ENCODE results near the gene IDH3G. TPM values are rescaled to one million over a fixed set of nuclear protein-coding genes. Genes with fewer than 3 reads are reported as not detected.

IDH3G gene
- total and polyA plus RNA-seq, 2 experiments from 2014 or later: 41.4 to 49.0 TPM

GRCh38 chrX:153792368-153792767, 1.8 kb downstream of the IDH3G start:
- Histone ChIP-seq H3K79me2 (replicated peaks; ENCODE audit: insufficient read depth) (peaks cover 36% of the 10 kb centered on the region), H4K20me1 (replicated peaks; ENCODE audit: insufficient read depth) (0 out of 2 replicates have a peak, but pooled peaks cover 3% of the 10 kb centered on the region), H3K4me1 (ENCODE audit: insufficient read depth) (no peaks in the 10 kb centered on the region), H3K27ac (ENCODE audit: low read depth) (no peak overlapping the region), H3K4me3 (no peak overlapping the region), H3K27me3 (ENCODE audit: insufficient read depth) (no peaks in the 10 kb centered on the region), H2AFZ (no peak overlapping the region), H3K36me3 (ENCODE audit: insufficient read depth) (no peaks in the 10 kb centered on the region), H3F3A (replicated peaks; ENCODE audit: low read depth) (no peaks in the 10 kb centered on the region), H3K4me2 (no peak overlapping the region), H3K9me2 (ENCODE audit: insufficient read depth) (no peaks in the 10 kb centered on the region)
- DNase-seq (ENCODE audit: low spot score) (no peak), ATAC-seq (no peak)
- TF ChIP-seq EZH2 (IDR thresholded peaks at IDR 0.05; ENCODE audit: low read depth, unreplicated experiment) (no peak), REST (IDR thresholded peaks at IDR 0.05; ENCODE audit: unreplicated experiment) (no peak), EZH2phosphoT487 (IDR thresholded peaks at IDR 0.05; ENCODE audit: unreplicated experiment) (no peak), CREB1 (CRISPR knock-in tag; IDR thresholded peaks at IDR 0.05; ENCODE audit: low read depth) (no peak), ZNF331 (CRISPR knock-in tag; IDR thresholded peaks at IDR 0.05; ENCODE audit: low read depth) (no peak), NANOG (IDR thresholded peaks at IDR 0.05; ENCODE audit: borderline replicate concordance) (no peak), JUNB (IDR thresholded peaks at IDR 0.05; ENCODE audit: unreplicated experiment) (no peak), ZNF114 (CRISPR knock-in tag; IDR thresholded peaks at IDR 0.05) (no peak), STAT1 (IDR thresholded peaks at IDR 0.05; ENCODE audit: unreplicated experiment) (no peak), POLR2AphosphoS5 (IDR thresholded peaks at IDR 0.05; ENCODE audit: low read depth) (no peak)
- TF ChIP-seq, protein P1, sequence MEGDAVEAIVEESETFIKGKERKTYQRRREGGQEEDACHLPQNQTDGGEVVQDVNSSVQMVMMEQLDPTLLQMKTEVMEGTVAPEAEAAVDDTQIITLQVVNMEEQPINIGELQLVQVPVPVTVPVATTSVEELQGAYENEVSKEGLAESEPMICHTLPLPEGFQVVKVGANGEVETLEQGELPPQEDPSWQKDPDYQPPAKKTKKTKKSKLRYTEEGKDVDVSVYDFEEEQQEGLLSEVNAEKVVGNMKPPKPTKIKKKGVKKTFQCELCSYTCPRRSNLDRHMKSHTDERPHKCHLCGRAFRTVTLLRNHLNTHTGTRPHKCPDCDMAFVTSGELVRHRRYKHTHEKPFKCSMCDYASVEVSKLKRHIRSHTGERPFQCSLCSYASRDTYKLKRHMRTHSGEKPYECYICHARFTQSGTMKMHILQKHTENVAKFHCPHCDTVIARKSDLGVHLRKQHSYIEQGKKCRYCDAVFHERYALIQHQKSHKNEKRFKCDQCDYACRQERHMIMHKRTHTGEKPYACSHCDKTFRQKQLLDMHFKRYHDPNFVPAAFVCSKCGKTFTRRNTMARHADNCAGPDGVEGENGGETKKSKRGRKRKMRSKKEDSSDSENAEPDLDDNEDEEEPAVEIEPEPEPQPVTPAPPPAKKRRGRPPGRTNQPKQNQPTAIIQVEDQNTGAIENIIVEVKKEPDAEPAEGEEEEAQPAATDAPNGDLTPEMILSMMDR (conservative IDR thresholded peaks at IDR 0.05; ENCODE audit: low read depth in 2 of 2): no peak
- TF ChIP-seq, protein P2, sequence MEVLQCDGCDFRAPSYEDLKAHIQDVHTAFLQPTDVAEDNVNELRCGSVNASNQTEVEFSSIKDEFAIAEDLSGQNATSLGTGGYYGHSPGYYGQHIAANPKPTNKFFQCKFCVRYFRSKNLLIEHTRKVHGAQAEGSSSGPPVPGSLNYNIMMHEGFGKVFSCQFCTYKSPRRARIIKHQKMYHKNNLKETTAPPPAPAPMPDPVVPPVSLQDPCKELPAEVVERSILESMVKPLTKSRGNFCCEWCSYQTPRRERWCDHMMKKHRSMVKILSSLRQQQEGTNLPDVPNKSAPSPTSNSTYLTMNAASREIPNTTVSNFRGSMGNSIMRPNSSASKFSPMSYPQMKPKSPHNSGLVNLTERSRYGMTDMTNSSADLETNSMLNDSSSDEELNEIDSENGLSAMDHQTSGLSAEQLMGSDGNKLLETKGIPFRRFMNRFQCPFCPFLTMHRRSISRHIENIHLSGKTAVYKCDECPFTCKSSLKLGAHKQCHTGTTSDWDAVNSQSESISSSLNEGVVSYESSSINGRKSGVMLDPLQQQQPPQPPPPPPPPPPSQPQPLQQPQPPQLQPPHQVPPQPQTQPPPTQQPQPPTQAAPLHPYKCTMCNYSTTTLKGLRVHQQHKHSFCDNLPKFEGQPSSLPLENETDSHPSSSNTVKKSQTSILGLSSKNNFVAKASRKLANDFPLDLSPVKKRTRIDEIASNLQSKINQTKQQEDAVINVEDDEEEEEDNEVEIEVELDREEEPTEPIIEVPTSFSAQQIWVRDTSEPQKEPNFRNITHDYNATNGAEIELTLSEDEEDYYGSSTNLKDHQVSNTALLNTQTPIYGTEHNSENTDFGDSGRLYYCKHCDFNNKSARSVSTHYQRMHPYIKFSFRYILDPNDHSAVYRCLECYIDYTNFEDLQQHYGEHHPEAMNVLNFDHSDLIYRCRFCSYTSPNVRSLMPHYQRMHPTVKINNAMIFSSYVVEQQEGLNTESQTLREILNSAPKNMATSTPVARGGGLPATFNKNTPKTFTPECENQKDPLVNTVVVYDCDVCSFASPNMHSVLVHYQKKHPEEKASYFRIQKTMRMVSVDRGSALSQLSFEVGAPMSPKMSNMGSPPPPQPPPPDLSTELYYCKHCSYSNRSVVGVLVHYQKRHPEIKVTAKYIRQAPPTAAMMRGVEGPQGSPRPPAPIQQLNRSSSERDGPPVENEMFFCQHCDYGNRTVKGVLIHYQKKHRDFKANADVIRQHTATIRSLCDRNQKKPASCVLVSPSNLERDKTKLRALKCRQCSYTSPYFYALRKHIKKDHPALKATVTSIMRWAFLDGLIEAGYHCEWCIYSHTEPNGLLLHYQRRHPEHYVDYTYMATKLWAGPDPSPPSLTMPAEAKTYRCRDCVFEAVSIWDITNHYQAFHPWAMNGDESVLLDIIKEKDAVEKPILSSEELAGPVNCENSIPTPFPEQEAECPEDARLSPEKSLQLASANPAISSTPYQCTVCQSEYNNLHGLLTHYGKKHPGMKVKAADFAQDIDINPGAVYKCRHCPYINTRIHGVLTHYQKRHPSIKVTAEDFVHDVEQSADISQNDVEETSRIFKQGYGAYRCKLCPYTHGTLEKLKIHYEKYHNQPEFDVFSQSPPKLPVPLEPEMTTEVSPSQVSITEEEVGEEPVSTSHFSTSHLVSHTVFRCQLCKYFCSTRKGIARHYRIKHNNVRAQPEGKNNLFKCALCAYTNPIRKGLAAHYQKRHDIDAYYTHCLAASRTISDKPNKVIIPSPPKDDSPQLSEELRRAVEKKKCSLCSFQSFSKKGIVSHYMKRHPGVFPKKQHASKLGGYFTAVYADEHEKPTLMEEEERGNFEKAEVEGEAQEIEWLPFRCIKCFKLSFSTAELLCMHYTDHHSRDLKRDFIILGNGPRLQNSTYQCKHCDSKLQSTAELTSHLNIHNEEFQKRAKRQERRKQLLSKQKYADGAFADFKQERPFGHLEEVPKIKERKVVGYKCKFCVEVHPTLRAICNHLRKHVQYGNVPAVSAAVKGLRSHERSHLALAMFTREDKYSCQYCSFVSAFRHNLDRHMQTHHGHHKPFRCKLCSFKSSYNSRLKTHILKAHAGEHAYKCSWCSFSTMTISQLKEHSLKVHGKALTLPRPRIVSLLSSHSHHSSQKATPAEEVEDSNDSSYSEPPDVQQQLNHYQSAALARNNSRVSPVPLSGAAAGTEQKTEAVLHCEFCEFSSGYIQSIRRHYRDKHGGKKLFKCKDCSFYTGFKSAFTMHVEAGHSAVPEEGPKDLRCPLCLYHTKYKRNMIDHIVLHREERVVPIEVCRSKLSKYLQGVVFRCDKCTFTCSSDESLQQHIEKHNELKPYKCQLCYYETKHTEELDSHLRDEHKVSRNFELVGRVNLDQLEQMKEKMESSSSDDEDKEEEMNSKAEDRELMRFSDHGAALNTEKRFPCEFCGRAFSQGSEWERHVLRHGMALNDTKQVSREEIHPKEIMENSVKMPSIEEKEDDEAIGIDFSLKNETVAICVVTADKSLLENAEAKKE (CRISPR knock-in tag; IDR thresholded peaks at IDR 0.05): no peak
- TF ChIP-seq, protein P3, sequence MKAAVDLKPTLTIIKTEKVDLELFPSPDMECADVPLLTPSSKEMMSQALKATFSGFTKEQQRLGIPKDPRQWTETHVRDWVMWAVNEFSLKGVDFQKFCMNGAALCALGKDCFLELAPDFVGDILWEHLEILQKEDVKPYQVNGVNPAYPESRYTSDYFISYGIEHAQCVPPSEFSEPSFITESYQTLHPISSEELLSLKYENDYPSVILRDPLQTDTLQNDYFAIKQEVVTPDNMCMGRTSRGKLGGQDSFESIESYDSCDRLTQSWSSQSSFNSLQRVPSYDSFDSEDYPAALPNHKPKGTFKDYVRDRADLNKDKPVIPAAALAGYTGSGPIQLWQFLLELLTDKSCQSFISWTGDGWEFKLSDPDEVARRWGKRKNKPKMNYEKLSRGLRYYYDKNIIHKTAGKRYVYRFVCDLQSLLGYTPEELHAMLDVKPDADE (IDR thresholded peaks at IDR 0.05): no peak
- no peaks in the 10 kb centered on the region for H3K9me3 Mint-ChIP-seq
- peaks cover 18% of the 10 kb centered on the region for H3K36me3 Mint-ChIP-seq (ENCODE audit: low read depth)
- H3K27me3 Mint-ChIP-seq (ENCODE audit: insufficient read depth, low read depth, poor library complexity): peaks cover 4% of the 10 kb centered on the region
- no peak overlapping the region for H3K4me3 Mint-ChIP-seq
- H3K4me1 Mint-ChIP-seq: peaks cover 17% of the 10 kb centered on the region
- H3K27ac Mint-ChIP-seq: no peak overlapping the region
